Measurements from ENCODE around the gene FMN1.

Gene FMN1

DNA sequence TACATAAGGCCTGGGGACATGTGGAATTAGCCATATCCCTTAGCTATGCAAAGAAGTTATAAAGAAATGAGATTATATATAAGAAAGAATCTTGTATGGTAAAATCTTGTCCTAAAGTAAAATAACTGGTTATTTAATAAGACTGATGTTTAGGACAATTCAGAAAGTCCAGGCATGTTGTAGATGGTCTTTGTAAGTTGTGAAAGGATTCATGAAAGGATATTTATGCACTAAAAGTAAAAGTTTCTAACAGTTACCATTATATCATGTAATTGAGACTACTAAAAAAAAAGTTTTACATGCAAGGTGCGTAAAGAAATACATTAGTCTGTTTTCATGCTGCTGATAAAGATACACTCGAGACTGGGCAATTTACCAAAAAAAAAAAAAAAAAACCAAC lies 146.3 kb downstream of the FMN1 start:
- no peak for DNase-seq

GRCh38 chr15:33047077-33047476 lies 147.4 kb downstream of the FMN1 start:
- no peak for DNase-seq

- DNase-seq: no peak
Observed at GRCh38 chr15:33046329-33046728, 148.2 kb downstream of the FMN1 start.

DNA sequence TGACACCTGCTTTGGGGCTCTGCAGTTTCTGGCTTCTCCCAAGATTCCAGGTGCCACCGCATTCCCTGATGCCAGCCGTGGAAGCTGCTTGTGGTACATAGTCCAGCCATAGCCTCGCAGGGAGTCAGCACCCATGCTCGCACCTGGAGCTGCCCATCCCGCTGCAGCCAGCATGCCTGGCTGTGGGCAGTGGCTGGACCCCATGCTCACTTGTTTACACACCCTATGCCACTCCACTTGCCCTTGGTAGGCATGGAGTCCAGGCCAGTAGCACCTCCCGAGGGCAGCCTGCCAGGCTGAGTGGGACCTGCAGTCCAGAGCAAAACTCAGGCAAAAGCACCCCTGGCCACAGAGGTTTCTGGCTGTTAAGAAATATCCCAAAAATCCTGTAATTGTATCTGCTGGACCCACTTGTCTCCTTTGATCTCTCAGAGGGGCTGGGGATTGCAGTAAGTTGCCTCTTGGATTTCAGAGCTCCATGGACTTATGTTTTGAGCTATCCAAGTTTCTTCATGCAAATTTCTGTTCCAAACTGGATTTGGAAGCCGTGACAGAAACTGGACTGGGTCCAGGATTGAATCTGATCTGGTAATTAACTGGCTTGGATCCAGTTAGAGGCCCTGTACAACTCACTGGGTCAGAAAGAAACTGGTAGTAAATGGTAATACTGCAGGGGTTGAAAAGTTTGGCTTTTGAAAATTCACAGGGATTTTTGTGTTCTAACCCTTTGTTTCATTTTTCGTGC lies 149.3 kb downstream of the FMN1 start:
- no peak for DNase-seq

DNA sequence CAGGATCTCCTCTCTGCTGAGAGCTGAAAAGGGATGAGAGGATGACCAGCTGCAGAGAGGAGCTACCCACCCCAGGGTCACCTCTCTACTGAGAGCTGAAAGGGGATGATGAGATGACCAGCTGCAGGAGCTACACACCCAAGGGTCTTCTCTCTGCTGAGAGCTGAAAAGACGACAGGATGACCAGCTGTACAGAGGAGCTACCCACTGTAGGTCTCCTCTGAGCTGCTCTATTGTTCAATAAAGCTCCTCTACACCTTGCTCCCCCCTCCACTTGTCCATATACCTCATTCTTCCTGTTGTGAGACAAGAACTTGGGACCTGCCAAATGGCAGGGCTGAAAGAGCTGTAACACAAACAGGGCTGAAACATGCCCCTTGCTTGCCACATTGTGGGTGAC lies 149.9 kb downstream of the FMN1 start:
- DNase-seq: no peak

DNA sequence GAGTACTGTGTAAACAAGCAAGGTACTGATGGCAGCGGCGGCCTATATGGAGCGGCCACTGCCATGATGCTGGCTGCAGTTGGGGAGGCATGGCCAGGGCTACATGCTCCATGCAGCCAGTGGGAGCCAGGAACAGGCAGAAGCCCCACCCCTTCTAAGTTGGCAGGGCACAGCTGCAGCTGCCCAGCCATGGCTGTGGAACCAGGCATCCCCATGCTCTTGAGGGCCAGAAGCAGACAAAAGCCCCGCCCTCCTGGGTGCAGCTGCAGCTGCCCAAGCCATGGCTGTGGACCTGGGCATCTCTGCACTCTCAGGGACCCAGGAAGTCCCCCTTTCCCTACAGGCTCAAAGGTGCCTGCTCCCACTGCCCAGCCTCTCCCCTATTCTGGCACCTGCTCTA lies 150.9 kb downstream of the FMN1 start:
- DNase-seq: no peak

- DNase-seq: no peak
Observed at GRCh38 chr15:33040496-33040895, 154.0 kb downstream of the FMN1 start.

DNA sequence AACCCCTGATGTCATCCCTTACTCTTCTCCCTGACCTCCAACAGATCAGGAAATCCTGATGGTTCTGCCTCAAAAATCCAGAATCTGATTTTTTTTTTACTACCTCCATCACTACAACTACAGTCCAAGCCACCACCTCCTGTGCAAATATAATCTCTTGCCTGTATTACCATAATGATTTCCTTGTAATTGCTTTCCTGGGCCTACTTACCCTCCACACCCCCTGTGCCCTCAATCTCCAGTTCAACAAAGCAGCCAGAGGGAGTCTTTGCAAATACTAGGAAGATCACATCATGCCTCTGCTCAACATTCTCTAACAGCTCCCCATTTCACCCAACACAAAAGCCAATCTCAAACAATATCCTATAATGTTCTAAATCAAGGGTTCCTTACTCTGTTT lies 159.9 kb downstream of the FMN1 start:
- DNase-seq: no peak

DNA sequence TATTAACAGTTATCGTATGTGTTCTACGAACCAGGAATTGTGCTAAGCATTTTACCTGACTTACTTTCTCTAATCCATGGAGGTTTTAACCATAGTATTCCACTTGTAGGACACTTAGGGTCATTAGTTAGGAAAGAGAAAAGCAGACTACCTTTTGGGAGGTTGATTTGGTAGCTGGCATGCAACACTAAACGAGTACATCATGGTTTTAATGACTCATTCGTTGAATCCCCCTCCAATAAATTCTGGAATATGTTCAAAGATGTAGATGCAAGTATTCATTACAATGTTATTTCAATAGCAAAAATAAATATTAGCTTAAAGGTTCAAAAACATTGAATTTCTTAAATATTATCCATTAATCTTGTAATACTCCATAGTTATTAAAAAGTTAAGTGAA lies 162.5 kb downstream of the FMN1 start:
- no peak for DNase-seq

DNA sequence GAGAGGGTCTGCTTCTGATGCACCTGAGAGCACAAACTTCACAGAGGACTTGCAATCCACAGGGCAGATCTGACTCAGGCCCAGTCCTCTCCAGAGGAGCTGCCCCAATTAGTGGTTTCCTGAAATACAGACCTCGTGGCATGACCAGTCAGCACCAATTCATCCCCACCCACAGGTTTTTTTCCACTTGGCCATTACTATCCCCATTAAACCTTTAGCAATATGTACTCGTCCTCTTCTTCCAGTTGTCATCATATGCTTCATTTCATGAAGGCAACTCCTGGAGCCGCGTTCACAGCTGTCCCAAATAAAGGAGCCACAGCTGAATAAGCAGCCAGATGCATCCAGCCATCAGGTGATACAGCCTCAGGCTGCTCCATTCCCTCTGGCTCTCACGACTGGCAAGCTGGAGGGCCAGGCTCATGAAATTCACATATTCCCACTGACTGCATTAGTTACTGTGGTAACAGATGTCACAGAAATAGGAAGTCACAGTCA lies 163.1 kb downstream of the FMN1 start:
- no peak for DNase-seq

DNA sequence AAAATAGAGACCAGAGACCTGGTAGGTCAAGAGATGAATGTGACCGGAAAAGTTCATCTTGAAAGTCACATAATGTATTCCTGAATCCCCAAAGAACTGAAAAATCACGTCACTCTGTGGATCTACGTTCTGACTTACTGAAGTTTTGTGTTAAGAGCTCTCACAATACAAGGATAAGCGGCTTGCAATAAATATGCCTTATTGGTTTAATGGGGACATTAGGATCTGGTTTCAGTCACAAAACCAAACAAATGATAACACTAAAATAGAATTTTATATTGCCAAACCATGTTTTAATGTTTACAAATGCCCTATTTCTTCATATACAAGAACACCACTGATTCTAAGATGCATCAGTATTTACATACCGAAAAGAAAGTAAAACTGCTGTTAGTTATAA lies 164.2 kb downstream of the FMN1 start:
- DNase-seq: no peak

GRCh38 chr15:33029109-33029652 lies 165.3 kb downstream of the FMN1 start:
- peak; percentile 24 for DNase-seq

DNA sequence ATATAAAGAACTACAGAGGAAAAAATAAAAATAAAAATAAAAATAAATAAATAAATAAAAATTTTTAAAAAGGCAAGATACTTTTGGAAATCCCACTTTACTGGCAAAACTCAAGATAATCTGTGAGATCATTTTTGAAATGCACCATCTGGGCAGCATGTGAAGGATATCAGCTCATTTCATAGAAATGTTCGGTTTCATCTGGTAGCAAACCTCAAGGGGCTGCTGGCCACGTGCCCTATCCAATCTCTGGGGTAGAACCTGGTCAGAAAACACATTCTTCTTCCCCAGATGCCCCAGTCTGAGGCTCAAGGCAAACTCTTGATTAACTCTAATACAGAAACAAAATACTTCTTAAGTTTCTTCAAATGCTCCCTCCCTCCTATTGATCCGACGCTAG lies 166.0 kb downstream of the FMN1 start:
- DNase-seq: no peak

- no peak for DNase-seq
Observed at GRCh38 chr15:33027306-33028035, 167.0 kb downstream of the FMN1 start.

GRCh38 chr15:33026614-33027013 lies 167.9 kb downstream of the FMN1 start:
- no peak for DNase-seq

- no peak for DNase-seq
Observed at GRCh38 chr15:33022629-33023028, 171.9 kb downstream of the FMN1 start.

DNA sequence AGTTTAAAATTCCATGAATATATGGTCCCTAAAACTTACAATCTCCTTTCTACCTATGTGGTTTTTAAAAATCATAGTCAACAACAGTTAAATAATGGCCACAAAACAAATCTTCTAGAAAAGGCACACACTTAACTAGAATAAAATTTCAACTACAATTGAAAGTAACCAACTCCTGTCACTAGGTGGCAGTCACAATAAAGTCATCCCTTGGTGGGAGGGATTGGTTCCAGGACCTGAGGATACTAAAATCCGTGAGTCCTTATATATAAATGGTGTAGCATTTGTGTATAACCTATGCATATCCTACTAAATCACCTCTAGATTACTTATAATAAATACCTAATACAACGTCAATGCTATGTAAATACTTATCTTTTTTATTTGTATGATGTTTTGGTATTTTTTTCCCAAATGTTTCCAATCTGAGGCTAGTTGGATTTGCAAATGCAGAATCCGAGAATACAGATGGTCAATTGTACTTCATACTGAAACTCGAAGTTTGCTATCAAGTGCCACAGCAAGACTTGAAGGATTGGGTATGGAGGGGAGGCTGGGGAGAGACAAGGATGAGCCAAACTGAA lies 172.6 kb downstream of the FMN1 start:
- DNase-seq: peak; percentile 14

- no peak for DNase-seq
Observed at GRCh38 chr15:33019354-33019981, 175.0 kb downstream of the FMN1 start.

DNA sequence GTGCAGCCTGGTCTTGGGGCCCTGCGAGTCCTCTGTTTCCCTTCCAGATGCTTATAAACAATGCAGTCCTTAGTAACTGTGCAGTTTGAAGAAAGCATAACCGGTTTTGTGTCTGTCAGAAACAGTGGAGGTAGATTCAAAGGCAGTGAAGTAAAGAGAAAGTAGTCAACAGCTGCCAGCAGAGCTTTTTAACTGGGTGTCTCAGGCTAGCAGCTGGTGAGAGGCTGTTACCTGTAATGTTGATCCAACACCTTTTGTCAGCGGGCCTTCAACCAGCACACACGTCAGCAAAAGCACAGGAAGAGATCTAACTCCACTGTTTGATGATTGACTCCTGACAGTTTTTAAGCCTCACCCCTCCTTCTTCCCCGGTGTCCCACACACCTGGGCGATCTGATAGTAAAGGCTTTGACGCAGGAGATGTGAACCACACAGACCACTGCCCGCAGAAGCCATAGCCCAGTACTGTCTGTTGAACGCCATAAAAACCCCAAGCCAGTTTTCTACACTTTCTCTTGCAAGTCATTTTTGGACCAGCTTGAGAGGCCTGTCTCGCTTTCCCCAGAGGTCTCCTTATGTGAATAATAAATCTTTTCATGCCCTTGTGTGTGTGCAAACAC lies 178.0 kb downstream of the FMN1 start:
- no peak for DNase-seq

DNA sequence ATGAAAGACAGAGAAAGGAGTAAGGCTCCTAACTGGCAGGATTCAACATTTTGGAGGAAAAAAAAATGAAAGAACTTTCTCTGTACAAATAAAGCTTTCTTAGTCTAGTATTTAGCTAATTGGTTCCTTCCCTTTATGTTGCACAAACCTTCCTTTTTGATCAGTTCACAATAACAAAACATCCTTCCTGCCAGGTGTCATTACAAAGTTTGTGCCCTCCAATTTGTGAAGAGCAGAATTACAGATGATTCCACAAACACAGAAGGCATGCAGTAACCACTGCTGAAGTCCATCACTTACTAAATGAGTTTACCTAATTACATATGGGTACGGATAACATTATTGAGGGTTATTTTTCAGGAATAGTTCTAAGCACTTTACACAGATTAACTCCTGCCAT lies 179.9 kb downstream of the FMN1 start:
- DNase-seq: no peak

- no peak for DNase-seq
Observed at GRCh38 chr15:33013827-33014445, 180.6 kb downstream of the FMN1 start.

- no peak for DNase-seq
Observed at GRCh38 chr15:33011976-33012375, 182.5 kb downstream of the FMN1 start.

Data from NCI-H2029 treated with DMSO at 0.1 percent for 48 hours (cell line).